ENCODE data around the gene XPNPEP3.

- TF ChIP-seq EZH2 (IDR thresholded peaks at IDR 0.05; ENCODE audit: borderline replicate concordance), result no peak
- TF ChIP-seq CTCF (IDR thresholded peaks at IDR 0.05; ENCODE audit: poor library complexity), result no peak
- no peak for TF ChIP-seq EZH2phosphoT487 (IDR thresholded peaks at IDR 0.05; ENCODE audit: low read depth, severe bottlenecking, unreplicated experiment)
These were observed 902 bp upstream of the XPNPEP3 start for GRCh38 chr22:40855979-40856512.

All from hepatocyte (in vitro differentiated cells).